Omental fat pad (tissue), 4 donors: ENCODE results near the gene CTXN1. TPM values are rescaled to one million over a fixed set of nuclear protein-coding genes. Genes with fewer than 3 reads are reported as not detected.

Source experiments
- ATAC-seq: fragments of 150-250 bp; one replicate; pipeline ENCODE4 v1.9.1; 2016; ENCODE audit warnings: mild to moderate bottlenecking, moderate library complexity; ENCODE audit not compliant: low FRiP score
- DNase-seq: peaks from one replicate; pipeline ENCODE4 v3.0.0-alpha.2; 2019; ENCODE audit warnings: low spot score
- total RNA-seq, 4 donors: library from RNA; depleted of rRNA; stranded (reverse); fragments of >200 nt; gene quantifications; one replicate each; pipeline ENCODE4 v1.1.0, GENCODE V29; 2016
- TF ChIP-seq, protein P1 (sequence below), 3 donors: fragments of 450-650 bp; IDR thresholded peaks; one replicate each; pipeline ENCODE4 v1.5.1; 2016 to 2017; ENCODE audit warnings: antibody characterized with exemption in 3 of 3, mild to moderate bottlenecking in 3 of 3, moderate library complexity in 2 of 3

The CTXN1 gene
- total RNA-seq, 4 donors from 2014 or later: 1.6 to 3.7 (median 2.0) TPM; not detected in 1

DNA sequence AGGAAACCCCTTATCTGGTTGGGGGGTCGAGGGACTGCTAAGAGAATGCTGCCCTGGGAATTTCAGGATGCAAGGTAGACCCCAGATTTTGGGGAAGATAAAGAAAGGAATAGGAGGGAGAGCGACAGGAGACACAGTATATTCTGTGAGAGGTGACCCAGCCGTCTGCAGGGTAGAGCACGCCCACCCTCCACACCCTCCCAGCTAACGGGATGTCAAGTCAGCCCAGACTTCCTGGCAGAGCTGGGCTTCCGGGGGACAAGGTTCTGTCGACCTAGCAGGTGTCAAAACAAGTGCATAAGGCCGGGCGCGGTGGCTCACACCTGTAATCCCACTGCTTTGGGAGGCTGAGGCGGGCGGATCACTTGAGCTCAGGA is 51.0 kb downstream of the CTXN1 start:
- TF ChIP-seq, protein P1, sequence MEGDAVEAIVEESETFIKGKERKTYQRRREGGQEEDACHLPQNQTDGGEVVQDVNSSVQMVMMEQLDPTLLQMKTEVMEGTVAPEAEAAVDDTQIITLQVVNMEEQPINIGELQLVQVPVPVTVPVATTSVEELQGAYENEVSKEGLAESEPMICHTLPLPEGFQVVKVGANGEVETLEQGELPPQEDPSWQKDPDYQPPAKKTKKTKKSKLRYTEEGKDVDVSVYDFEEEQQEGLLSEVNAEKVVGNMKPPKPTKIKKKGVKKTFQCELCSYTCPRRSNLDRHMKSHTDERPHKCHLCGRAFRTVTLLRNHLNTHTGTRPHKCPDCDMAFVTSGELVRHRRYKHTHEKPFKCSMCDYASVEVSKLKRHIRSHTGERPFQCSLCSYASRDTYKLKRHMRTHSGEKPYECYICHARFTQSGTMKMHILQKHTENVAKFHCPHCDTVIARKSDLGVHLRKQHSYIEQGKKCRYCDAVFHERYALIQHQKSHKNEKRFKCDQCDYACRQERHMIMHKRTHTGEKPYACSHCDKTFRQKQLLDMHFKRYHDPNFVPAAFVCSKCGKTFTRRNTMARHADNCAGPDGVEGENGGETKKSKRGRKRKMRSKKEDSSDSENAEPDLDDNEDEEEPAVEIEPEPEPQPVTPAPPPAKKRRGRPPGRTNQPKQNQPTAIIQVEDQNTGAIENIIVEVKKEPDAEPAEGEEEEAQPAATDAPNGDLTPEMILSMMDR (IDR thresholded peaks at IDR 0.05): no peak
- ATAC-seq (no peak), DNase-seq (no peak)

Other genes with a start within 250 kb of the CTXN1 start
- gene MCEMP1, start 249.0 kb downstream of the CTXN1 start, total RNA-seq: 1 to 10 TPM; 2.2 to 6.5 (median 3.4) TPM
- 10 to 100 TPM; 54.1 to 83.6 (median 76.7) TPM for gene TRAPPC5, start 245.3 kb downstream of the CTXN1 start, total RNA-seq
- 1 to 10 TPM in 2 of 4 donors, under 1 TPM in 2; 0.65 to 1.8 (median 1.0) TPM for gene FCER2, start 224.0 kb downstream of the CTXN1 start, total RNA-seq
- 1 to 10 TPM; 2.3 to 9.3 (median 6.0) TPM for gene CLEC4G, start 194.0 kb downstream of the CTXN1 start, total RNA-seq
- gene CD209, start 178.6 kb downstream of the CTXN1 start, total RNA-seq: 10 to 100 TPM; 12.7 to 21.8 (median 17.2) TPM
- under 1 TPM in 2 of 4 donors, not detected in 2; 0.56 to 0.93 TPM for gene CLEC4M, start 162.9 kb downstream of the CTXN1 start, total RNA-seq
- 10 to 100 TPM in 1 of 4 donors, 1 to 10 TPM in 3; 6.9 to 10.8 (median 7.9) TPM for gene EVI5L, start 95.9 kb downstream of the CTXN1 start, total RNA-seq
- gene PRR36, start 51.7 kb downstream of the CTXN1 start, total RNA-seq: not detected
- gene LRRC8E, start 37.6 kb downstream of the CTXN1 start, total RNA-seq: 1 to 10 TPM in 3 of 4 donors, under 1 TPM in 1; 0.79 to 6.5 (median 3.0) TPM
- gene MAP2K7, start 22.3 kb downstream of the CTXN1 start, total RNA-seq: 10 to 100 TPM; 12.9 to 13.7 (median 13.6) TPM
- gene TGFBR3L, start 11.3 kb downstream of the CTXN1 start, total RNA-seq: not detected
- 10 to 100 TPM in 3 of 4 donors, 1 to 10 TPM in 1; 4.7 to 13.1 (median 12.3) TPM for gene SNAPC2, start 5.8 kb downstream of the CTXN1 start, total RNA-seq
- gene TIMM44, start 17.5 kb upstream of the CTXN1 start, total RNA-seq: 10 to 100 TPM; 44.3 to 53.3 (median 47.6) TPM
- gene ELAVL1, start 79.5 kb upstream of the CTXN1 start, total RNA-seq: 10 to 100 TPM; 23.7 to 41.1 (median 30.3) TPM
- not detected for gene CCL25, start 126.6 kb upstream of the CTXN1 start, total RNA-seq
- gene FBN3, start 223.5 kb upstream of the CTXN1 start, total RNA-seq: not detected